ENCODE results near the gene MUC2.

DNA sequence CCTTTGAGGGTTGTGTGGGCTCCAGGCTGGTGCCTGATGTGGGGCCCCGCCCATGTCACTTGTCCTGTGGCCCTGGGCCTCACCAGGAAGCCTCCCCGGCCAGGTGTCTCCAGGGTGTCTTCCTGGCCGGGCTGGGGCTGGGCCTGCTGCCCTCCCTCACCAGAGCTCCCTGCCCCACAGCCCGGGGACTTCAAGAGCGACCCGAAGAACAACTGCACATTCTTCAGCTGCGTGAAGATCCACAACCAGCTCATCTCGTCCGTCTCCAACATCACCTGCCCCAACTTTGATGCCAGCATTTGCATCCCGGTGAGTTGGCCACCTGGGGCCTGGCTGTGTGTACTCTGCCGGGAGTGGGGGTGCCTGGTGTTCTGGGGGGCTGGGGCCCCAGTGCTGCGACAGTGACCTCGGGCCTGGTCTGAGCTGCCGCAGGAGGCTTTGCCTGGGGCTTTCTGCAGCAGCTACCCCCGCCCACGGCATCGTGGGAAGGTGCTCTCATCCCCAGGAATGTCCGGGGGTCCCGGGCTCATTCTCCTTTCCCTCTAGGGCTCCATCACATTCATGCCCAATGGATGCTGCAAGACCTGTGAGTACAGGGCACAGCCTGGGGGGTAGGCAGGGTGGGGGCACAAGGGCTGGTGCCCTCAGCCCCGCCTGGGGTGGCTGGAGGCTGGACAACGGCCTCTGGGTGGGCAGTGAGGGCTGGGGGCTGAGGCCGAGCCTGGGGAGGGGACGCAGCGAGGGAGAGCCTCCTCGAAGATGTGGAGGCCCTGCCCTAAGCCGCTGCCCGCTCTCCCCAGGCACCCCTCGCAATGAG lies 34.6 kb downstream of the MUC2 start:
- no peak for TF ChIP-seq SUZ12 (IDR thresholded peaks at IDR 0.05)
- TF ChIP-seq FOXA1 (IDR thresholded peaks at IDR 0.05): no peak
- no peak for TF ChIP-seq ARNT (IDR thresholded peaks at IDR 0.05)
- TF ChIP-seq FOXK2 (IDR thresholded peaks at IDR 0.05): no peak
- TF ChIP-seq LEF1 (IDR thresholded peaks at IDR 0.05; ENCODE audit: borderline replicate concordance): no peak
- TF ChIP-seq CTBP1 (IDR thresholded peaks at IDR 0.05; ENCODE audit: borderline replicate concordance): no peak
- no peak for TF ChIP-seq NFRKB (IDR thresholded peaks at IDR 0.05)
- no peak for TF ChIP-seq SP1 (IDR thresholded peaks at IDR 0.05)
- TF ChIP-seq BHLHE40 (IDR thresholded peaks at IDR 0.05; ENCODE audit: borderline replicate concordance): no peak
- TF ChIP-seq TARDBP (IDR thresholded peaks at IDR 0.05): no peak
- no peak for TF ChIP-seq HDGF (IDR thresholded peaks at IDR 0.05; ENCODE audit: borderline replicate concordance)
- TF ChIP-seq ELF4 (IDR thresholded peaks at IDR 0.05): no peak
- TF ChIP-seq, protein P1, sequence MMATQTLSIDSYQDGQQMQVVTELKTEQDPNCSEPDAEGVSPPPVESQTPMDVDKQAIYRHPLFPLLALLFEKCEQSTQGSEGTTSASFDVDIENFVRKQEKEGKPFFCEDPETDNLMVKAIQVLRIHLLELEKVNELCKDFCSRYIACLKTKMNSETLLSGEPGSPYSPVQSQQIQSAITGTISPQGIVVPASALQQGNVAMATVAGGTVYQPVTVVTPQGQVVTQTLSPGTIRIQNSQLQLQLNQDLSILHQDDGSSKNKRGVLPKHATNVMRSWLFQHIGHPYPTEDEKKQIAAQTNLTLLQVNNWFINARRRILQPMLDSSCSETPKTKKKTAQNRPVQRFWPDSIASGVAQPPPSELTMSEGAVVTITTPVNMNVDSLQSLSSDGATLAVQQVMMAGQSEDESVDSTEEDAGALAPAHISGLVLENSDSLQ (IDR thresholded peaks at IDR 0.05): no peak

All from HEK293T (cell line).